Measurements from ENCODE around the gene FSTL5. TPM values are rescaled to one million over a fixed set of nuclear protein-coding genes. Genes with fewer than 3 reads are reported as not detected.

FSTL5 gene
- polyA plus RNA-seq, 3 donors = not detected

GRCh38 chr4:161530710-161531109 lies 633.1 kb downstream of the FSTL5 start:
- Histone ChIP-seq H4K20me1 (ENCODE audit: insufficient read depth, low read length) (no peaks in the 10 kb centered on the region), H3K36me3 (replicated peaks in 1 of 2; ENCODE audit: control insufficient read depth in 1 of 2, insufficient read depth in 2 of 2, low read length in 2 of 2) (no peaks in the 10 kb centered on the region), H3K9me3 (replicated peaks in 1 of 2; ENCODE audit: control insufficient read depth in 1 of 2, insufficient read depth in 1 of 2, low read length in 2 of 2) (no peaks in the 10 kb centered on the region), H2AFZ (ENCODE audit: insufficient read depth, low read depth, low read length, poor library complexity, severe bottlenecking) (no peak overlapping the region), H3K79me2 (ENCODE audit: insufficient read depth, low read length) (no peaks in the 10 kb centered on the region), H3K4me2 (replicated peaks; ENCODE audit: extremely low read depth, low read length, poor library complexity, severe bottlenecking) (no peak overlapping the region), H3K4me1 (ENCODE audit: control insufficient read depth in 1 of 2, insufficient read depth in 2 of 2, low read length in 2 of 2) (no peaks in the 10 kb centered on the region), H3K9ac (ENCODE audit: insufficient read depth, low read length, poor library complexity, severe bottlenecking) (no peak overlapping the region), H3K27ac (ENCODE audit: low read depth in 1 of 2, low read length in 2 of 2) (no peak overlapping the region), H3K27me3 (ENCODE audit: control insufficient read depth in 2 of 2, insufficient read depth in 2 of 2, low read length in 2 of 2) (no peaks in the 10 kb centered on the region), H3K4me3 (replicated peaks in 1 of 3; ENCODE audit: low read depth in 2 of 3, low read length in 3 of 3) (no peak overlapping the region)
- intact Hi-C loops (cut with micrococcal nuclease) = no loop called here
- H3K4me1 Mint-ChIP-seq = no peaks in the 10 kb centered on the region
- WGBS (ENCODE audit: insufficient coverage) = no CpG with 5 or more reads among the region's 1 CpG
- no peak overlapping the region for H3K27ac Mint-ChIP-seq
- H3K27me3 Mint-ChIP-seq (ENCODE audit: low read depth in 3 of 3) = no peaks in the 10 kb centered on the region
- no peak for DNase-seq
- no peaks in the 10 kb centered on the region for H3K36me3 Mint-ChIP-seq
- H3K4me3 Mint-ChIP-seq = no peak overlapping the region
- H3K9me3 Mint-ChIP-seq = peaks cover 0 to 6% (median 2%) of the 10 kb centered on the region in 7 donors
- no peak for TF ChIP-seq CTCF (IDR thresholded peaks at IDR 0.05)

- Histone ChIP-seq H3K9me3 (replicated peaks in 1 of 2; ENCODE audit: control insufficient read depth in 1 of 2, insufficient read depth in 1 of 2, low read length in 2 of 2) (no peaks in the 10 kb centered on the region), H3K4me1 (ENCODE audit: control insufficient read depth in 1 of 2, insufficient read depth in 2 of 2, low read length in 2 of 2) (no peaks in the 10 kb centered on the region), H3K4me2 (replicated peaks; ENCODE audit: extremely low read depth, low read length, poor library complexity, severe bottlenecking) (no peak overlapping the region), H3K9ac (ENCODE audit: insufficient read depth, low read length, poor library complexity, severe bottlenecking) (no peak overlapping the region), H3K79me2 (ENCODE audit: insufficient read depth, low read length) (no peaks in the 10 kb centered on the region), H4K20me1 (ENCODE audit: insufficient read depth, low read length) (no peaks in the 10 kb centered on the region), H3K36me3 (replicated peaks in 1 of 2; ENCODE audit: control insufficient read depth in 1 of 2, insufficient read depth in 2 of 2, low read length in 2 of 2) (no peaks in the 10 kb centered on the region), H3K27me3 (ENCODE audit: control insufficient read depth in 2 of 2, insufficient read depth in 2 of 2, low read length in 2 of 2) (no peaks in the 10 kb centered on the region), H2AFZ (ENCODE audit: insufficient read depth, low read depth, low read length, poor library complexity, severe bottlenecking) (no peak overlapping the region), H3K4me3 (replicated peaks in 1 of 3; ENCODE audit: low read depth in 2 of 3, low read length in 3 of 3) (no peak overlapping the region), H3K27ac (ENCODE audit: low read depth in 1 of 2, low read length in 2 of 2) (no peak overlapping the region)
- no peak for DNase-seq
- Mint-ChIP-seq H3K27ac (no peak overlapping the region), H3K9me3 (peaks cover 0 to 4% (median 1%) of the 10 kb centered on the region in 7 donors), H3K27me3 (ENCODE audit: low read depth in 3 of 3) (peaks cover 0 to 1% (median 0%) of the 10 kb centered on the region in 3 donors), H3K4me3 (no peak overlapping the region), H3K36me3 (no peaks in the 10 kb centered on the region), H3K4me1 (no peaks in the 10 kb centered on the region)
- TF ChIP-seq CTCF (IDR thresholded peaks at IDR 0.05) = no peak
- intact Hi-C loops (cut with micrococcal nuclease) = no loop called here
- no CpG with 5 or more reads among the region's 1 CpG for WGBS (ENCODE audit: insufficient coverage)
Observed at GRCh38 chr4:161525121-161525520, 638.7 kb downstream of the FSTL5 start.
